PC-9 (cell line): ENCODE results near the gene IFT57.

Experiments
- EZH2 ChIP-seq: fragments of 200-600 bp; sonication (generic); IDR thresholded peaks from 2 replicates; pipeline ENCODE4 v1.8.0; 2017; ENCODE audit warnings: antibody characterized with exemption, low read depth
- TF ChIP-seq, protein P1 (sequence below): fragments of 200-600 bp; sonication (generic); conservative IDR thresholded peaks from 2 replicates; pipeline ENCODE4 v1.6.1; 2017; ENCODE audit warnings: mixed run types, antibody characterized with exemption, mild to moderate bottlenecking, moderate library complexity

- TF ChIP-seq, protein P1, sequence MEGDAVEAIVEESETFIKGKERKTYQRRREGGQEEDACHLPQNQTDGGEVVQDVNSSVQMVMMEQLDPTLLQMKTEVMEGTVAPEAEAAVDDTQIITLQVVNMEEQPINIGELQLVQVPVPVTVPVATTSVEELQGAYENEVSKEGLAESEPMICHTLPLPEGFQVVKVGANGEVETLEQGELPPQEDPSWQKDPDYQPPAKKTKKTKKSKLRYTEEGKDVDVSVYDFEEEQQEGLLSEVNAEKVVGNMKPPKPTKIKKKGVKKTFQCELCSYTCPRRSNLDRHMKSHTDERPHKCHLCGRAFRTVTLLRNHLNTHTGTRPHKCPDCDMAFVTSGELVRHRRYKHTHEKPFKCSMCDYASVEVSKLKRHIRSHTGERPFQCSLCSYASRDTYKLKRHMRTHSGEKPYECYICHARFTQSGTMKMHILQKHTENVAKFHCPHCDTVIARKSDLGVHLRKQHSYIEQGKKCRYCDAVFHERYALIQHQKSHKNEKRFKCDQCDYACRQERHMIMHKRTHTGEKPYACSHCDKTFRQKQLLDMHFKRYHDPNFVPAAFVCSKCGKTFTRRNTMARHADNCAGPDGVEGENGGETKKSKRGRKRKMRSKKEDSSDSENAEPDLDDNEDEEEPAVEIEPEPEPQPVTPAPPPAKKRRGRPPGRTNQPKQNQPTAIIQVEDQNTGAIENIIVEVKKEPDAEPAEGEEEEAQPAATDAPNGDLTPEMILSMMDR: no peak
- TF ChIP-seq EZH2: no peak
These were observed 104.0 kb downstream of the IFT57 start for GRCh38 chr3:108118038-108118768.
